IPS-20b (cell line): ENCODE data around the gene SYNJ2.

Experiments
- H3K27ac ChIP-seq: one replicate; pipeline ENCODE4 v1.5.1; 2013; ENCODE audit warnings: low read length
- H3K27me3 ChIP-seq: 2 replicates; pipeline ENCODE4 v1.6.1; 2013; ENCODE audit warnings: mild to moderate bottlenecking, low read length, inconsistent platforms; ENCODE audit not compliant: insufficient read depth
- H3K36me3 ChIP-seq: 2 replicates; pipeline ENCODE4 v1.6.1; 2013; ENCODE audit warnings: low read depth, mild to moderate bottlenecking, inconsistent platforms, low read length, moderate library complexity; ENCODE audit not compliant: insufficient read depth
- H3K4me1 ChIP-seq: 2 replicates; pipeline ENCODE4 v1.6.1; 2013; ENCODE audit warnings: mild to moderate bottlenecking, control low read depth, inconsistent platforms, low read length, moderate library complexity; ENCODE audit not compliant: insufficient read depth
- H3K4me3 ChIP-seq: 2 replicates; pipeline ENCODE4 v1.5.1; 2013; ENCODE audit warnings: mild to moderate bottlenecking, low read length, inconsistent platforms
- H3K9ac ChIP-seq: 2 replicates; pipeline ENCODE4 v1.6.1; 2013; ENCODE audit warnings: low read depth, mild to moderate bottlenecking, inconsistent platforms, low read length, moderate library complexity
- H3K9me3 ChIP-seq: 2 replicates; pipeline ENCODE4 v1.6.1; 2013; ENCODE audit warnings: mild to moderate bottlenecking, low read depth, low read length, inconsistent platforms; ENCODE audit not compliant: insufficient read depth

SYNJ2 gene

DNA sequence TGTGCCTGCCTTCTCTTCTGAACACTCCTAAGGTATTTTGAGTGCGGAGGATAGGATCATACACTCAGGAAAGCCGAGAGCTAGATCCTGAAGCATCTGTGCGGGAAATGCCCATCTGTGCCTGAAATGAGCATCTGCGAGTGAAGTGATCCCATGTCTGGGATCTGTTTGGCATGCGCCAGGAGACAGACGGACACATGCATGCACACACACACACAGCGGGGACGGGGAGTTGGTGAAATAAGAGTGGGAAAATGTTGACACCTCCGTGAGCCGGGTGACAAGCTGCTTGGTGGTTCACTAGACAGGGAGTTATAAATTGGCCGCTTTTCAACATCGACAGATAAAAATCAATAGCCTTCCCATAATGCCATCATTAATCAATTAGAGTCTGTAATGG, 13.8 kb downstream of the SYNJ2 start:
- H3K27me3 ChIP-seq, result no peaks in the 10 kb centered on the region
- H3K9ac ChIP-seq, result no peak overlapping the region
- H3K4me3 ChIP-seq, result no peak overlapping the region
- H3K27ac ChIP-seq, result no peak overlapping the region
- H3K4me1 ChIP-seq, result peaks cover 12% of the 10 kb centered on the region; the same call in 1 of the 2 replicates
- no peaks in the 10 kb centered on the region for H3K9me3 ChIP-seq
- H3K36me3 ChIP-seq, result no peaks in the 10 kb centered on the region

DNA sequence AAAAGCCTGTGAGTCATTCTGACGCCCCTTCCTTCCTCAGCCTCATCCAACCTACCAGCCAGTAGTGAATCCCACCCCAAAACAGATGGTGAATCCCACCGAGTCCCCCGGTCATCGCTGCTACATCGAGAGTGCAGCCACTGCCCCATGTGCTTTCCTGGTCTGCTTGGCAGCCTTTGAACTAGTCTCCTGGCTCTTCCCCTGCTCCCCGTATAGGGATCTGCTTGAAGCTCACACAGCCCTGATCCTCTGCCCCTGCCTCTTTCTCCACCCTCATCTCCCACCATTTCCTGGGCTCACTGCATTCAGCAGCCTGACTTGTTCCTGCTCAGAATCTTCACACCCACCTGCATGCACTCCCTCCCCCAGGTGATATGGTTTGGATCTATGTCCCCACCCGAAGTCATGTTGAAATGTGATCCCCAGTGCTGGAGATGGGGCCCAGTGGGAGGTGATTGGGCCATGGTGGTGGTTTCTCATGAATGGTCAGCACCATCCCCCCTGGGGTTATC, 14.6 kb downstream of the SYNJ2 start:
- Histone ChIP-seq H3K4me3 (no peak overlapping the region), H3K4me1 (peaks cover 12% of the 10 kb centered on the region; the same call in 1 of the 2 replicates), H3K27me3 (no peaks in the 10 kb centered on the region), H3K27ac (no peak overlapping the region), H3K9ac (no peak overlapping the region), H3K36me3 (no peaks in the 10 kb centered on the region), H3K9me3 (no peaks in the 10 kb centered on the region)

DNA sequence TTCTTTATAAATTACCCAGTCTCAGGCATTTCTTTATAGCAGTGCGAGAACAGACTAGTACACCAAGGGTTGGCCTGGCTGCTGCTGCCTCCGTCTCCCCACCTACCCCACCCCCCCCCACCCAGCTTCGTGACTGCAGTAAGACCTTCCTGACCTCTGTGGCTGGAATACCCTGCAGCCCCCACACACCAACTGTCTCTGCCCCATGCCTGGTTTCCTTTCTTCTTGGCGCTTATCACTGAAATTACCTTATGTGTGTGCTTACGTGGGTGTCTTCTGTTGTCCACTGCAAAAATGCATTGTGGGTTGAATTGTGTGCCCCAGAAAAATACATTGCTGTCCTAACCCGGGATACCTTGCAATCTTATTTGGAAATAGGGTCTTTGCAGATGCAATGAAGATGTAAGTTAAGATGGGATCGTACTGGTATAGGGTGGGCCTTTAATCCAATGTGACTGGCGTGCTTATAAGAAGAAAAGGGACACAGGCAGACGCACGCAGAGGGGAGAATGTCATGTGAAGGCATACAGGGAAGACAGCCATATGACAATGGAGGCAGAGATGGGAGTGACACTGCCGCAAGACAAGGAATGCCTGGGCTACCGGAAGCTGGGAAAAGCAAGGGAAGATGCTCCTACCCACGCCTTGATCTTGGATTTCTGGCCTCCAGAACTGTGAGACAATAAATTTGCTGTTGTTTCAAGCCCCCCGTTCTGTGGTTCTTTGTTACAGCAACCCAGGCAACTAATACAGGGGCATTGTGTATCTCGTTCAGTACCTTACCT, 15.4 kb downstream of the SYNJ2 start:
- H3K4me3 ChIP-seq, result no peak overlapping the region
- no peaks in the 10 kb centered on the region for H3K36me3 ChIP-seq
- H3K4me1 ChIP-seq, result peaks cover 12% of the 10 kb centered on the region; the same call in 1 of the 2 replicates
- no peak overlapping the region for H3K9ac ChIP-seq
- H3K27me3 ChIP-seq, result no peaks in the 10 kb centered on the region
- no peaks in the 10 kb centered on the region for H3K9me3 ChIP-seq
- H3K27ac ChIP-seq, result no peak overlapping the region

DNA sequence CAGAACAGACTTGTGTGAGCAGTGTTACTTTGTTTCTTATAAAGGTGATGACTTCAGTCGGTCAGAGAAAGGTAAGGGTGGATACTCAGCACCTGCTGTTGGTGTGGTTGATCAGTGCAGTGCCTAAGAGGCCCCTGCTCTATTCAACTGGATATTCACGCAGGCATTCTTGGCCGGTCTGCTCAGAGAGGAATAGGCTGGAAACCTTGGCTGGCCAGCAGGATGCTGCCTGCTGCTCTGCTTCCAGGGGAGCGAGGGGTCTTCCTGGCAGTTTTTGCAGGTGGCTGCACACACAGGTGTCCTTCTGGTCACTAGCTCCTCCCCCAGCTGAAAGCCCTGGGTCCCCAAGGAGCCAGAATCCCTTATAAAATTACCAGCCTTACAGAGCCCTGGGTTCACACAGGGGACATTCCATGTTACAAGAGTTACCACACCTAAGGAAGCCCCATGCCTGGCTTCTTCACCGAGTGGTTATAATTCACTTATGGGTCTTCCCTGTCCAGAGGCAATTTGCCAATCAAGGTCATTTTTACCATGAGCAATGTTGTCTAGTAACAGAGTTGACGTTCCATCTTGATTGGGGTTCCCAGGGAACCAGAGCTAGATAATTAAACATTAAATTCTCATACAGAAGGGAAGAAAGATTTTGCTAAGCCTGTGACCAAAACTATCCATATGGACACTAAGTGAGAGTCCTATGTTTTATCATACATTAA, 16.4 kb downstream of the SYNJ2 start:
- Histone ChIP-seq H3K36me3 (no peaks in the 10 kb centered on the region), H3K4me1 (peaks cover 12% of the 10 kb centered on the region; the same call in 1 of the 2 replicates), H3K27me3 (no peaks in the 10 kb centered on the region), H3K9ac (no peak overlapping the region), H3K27ac (no peak overlapping the region), H3K9me3 (no peaks in the 10 kb centered on the region), H3K4me3 (no peak overlapping the region)

DNA sequence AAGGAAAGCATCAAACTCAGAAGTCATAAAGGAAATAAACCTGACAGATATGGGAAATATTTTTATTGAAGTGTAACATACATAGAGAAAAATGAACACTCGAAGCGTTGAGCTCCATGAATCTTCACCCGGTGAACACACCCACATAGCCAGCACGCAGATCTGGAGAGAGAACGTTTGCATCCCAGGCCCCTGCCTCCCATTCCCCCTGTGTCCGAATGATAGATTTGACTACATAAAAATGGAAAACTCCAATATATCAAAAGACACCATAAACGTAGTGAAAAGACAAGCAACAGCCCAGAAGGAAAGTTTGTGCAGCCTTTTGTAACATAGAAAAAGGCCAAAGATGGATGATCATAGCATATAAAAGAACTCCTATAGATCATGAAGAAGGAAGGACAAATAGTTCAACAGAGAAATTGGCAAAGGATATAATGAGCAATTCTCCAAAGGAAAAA, 17.1 kb downstream of the SYNJ2 start:
- Histone ChIP-seq H3K27me3 (no peaks in the 10 kb centered on the region), H3K27ac (no peak overlapping the region)

DNA sequence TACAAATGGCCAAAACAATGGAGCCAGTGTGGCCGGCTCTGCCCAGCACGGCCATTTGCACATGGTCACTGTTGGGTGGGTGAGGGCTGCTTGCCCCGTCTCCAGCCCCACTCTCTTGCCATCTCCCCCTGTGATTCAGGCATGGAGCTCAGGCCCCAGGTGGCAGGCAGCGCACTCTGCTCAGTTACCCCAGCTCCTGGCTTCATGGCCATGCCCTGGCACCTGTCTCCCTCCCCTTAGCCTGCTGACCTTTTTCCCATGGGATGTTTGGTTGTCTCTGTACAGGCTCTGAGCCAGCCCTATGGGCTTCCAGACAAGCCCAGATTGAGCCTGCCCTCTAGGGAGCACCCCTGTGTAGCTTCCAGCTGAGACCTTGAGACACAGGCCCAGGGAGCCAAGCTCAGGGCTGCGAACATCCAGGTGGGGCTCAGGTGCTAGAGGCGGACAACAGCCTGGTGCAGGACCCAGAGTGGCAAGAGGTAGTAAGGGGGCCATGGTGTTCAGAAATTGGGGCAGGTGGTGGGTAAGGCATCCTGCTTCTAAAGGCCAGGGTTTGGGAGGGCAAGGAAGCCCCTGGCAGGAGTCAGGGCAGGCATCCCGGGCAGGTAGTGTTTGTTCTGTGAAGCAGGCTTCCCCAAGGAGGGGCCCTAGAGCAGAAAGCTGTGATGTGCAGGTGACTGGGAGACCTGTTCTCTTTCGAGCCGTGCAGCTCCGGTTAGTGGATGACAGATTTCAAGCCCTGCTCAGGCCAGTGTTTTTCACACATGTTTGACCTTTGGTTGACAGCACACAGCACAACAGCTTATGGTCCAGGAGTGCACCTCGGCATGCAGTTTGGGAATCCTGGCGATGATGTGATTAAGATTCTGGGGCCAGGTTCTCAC, 17.7 kb downstream of the SYNJ2 start:
- Histone ChIP-seq H3K4me3 (no peak overlapping the region), H3K27ac (no peak overlapping the region), H3K27me3 (no peaks in the 10 kb centered on the region), H3K9ac (no peak overlapping the region), H3K36me3 (no peaks in the 10 kb centered on the region), H3K9me3 (no peaks in the 10 kb centered on the region), H3K4me1 (peaks cover 15% of the 10 kb centered on the region)

More for the DNA sequence above, 17.1 kb downstream of the SYNJ2 start:
- Histone ChIP-seq H3K9me3 (no peaks in the 10 kb centered on the region), H3K4me1 (peaks cover 12% of the 10 kb centered on the region), H3K4me3 (no peak overlapping the region), H3K36me3 (no peaks in the 10 kb centered on the region), H3K9ac (no peak overlapping the region)

DNA sequence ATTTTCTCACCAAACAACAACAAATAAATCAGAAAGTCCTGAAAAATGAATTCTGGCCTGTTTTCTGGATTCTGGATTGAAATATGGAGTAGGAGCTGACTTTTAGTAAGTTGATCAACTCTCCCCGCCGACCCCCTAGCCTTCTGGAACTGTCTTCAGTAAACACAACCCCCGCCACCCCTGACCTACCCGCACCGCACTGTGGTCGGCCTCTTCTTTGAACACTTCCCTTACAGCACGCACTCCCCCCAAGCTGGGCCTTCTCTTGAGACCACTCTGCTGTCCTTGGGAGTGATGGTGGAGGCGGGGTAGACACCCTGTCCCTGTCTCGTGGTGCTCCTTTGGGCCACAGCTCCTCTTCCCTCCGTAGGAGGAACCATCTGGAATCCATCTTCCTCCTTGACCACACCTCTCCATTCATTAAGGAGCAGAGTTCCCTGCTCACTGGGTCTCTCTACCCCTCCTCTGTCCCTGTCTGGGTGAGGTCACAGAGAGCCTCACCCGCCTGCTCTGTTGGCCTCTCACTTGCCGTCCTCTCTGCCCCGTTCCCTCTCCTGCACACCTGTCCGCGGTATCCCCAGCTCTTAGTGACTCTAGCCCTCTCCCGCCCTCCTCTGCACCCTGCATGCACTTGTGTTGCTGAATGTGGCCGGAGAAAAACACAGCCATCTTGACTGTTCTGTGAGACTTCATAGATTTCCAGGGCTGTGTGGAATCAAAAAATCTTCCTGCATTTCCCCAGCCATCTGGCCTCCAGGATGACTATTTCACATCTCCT, 19.1 kb downstream of the SYNJ2 start:
- Histone ChIP-seq H3K27ac (no peak overlapping the region), H3K27me3 (no peaks in the 10 kb centered on the region), H3K9ac (no peak overlapping the region), H3K4me3 (no peak overlapping the region), H3K4me1 (peaks cover 15% of the 10 kb centered on the region), H3K36me3 (no peaks in the 10 kb centered on the region), H3K9me3 (no peaks in the 10 kb centered on the region)

DNA sequence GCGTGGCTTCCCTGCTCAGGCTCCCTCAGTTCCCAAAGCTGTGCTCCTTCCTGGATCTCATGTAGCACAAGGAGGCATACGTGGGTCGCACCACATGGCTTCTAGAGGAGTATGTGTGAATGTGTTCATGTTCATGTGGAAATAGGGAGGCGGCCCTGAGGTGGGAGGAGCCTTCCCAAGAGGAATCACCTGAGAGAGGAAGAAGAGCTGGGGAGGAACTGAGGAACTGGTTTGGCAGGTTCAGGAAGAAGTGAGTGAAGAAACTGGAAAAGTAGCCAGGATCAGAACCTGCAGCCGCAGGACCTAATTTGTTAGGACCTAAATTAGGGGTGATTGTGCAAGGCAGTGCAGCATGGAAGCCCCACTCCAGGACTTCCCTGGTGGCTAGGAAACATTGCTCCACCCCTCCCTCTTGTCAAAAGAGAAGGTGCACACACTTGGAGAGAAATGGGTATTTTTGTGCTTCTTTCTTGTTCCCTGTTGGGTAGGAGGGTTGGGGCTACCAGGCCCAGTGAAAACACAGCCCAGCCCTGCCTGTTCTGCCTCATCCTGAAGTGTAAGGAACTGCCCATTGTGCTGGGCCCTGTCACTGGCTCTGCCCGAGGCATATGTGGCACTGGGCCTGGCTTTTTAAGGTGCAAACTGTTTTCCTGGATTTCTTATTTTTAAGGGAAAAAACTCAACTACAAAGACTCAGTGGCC, 20.7 kb downstream of the SYNJ2 start:
- Histone ChIP-seq H3K27me3 (no peaks in the 10 kb centered on the region), H3K4me3 (no peak overlapping the region), H3K9ac (no peak overlapping the region), H3K27ac (no peak overlapping the region), H3K4me1 (peaks cover 11% of the 10 kb centered on the region), H3K36me3 (no peaks in the 10 kb centered on the region), H3K9me3 (no peaks in the 10 kb centered on the region)

DNA sequence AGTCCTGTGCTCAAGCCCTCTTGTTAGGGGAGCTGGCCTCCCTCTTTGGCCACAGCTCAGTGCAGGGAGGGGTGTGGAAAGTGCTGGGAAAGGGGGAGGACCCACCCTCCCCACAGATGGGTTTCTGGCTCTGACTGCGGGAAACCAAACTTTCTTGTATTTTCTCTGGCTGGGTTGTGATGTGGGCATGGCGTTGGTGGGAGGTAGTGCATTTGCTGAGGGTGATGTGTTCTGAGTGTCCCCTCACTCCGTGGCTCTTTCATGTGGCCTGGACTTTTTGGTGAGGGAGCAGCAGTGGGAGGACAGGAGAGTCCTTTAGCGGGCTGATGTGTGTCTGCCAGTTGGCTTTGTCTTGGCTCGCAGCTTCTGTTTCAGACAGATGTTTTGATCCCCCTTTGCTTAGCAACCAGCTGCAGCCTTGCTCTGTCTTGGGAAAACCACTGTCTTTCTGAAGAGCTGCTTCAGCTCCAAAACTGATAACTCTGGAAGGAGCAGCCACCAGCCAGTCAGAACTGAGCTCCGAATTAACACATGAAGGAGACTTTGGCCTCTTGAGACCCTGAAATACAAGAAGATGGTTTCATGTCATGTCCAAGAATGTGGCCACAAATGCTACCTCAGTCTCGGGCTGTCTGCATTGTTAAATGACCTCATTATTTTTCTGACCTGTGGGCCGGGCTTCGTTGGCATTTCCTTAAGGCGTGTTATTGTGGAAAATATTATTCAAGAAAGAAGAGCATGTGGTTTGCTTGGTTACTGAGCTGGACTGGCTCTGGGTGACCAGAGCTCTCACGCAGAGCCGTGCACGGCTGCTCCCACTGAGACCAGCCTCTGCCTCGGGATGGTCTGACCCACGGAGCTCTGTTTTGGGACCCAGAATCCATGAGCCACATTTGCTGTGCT, 21.5 kb downstream of the SYNJ2 start:
- H3K4me1 ChIP-seq, result peaks cover 5% of the 10 kb centered on the region

More for the DNA sequence above, 21.5 kb downstream of the SYNJ2 start:
- no peaks in the 10 kb centered on the region for H3K9me3 ChIP-seq
- H3K27ac ChIP-seq, result no peak overlapping the region
- H3K36me3 ChIP-seq, result no peaks in the 10 kb centered on the region
- no peak overlapping the region for H3K4me3 ChIP-seq
- no peak overlapping the region for H3K9ac ChIP-seq
- H3K27me3 ChIP-seq, result no peaks in the 10 kb centered on the region
